Lower leg skin (tissue), 3 donors: ENCODE measurements around the gene SH3BP1.

Source experiments
- POLR2A ChIP-seq, 2 donors: fragments of 450-650 bp; IDR thresholded peaks; one replicate each; pipeline ENCODE4 v1.6.1; 2016 to 2017; ENCODE audit warnings: antibody characterized with exemption in 2 of 2, mild to moderate bottlenecking in 1 of 2, moderate library complexity in 1 of 2
- TF ChIP-seq, protein P1 (sequence below), 3 donors: fragments of 450-650 bp; IDR thresholded peaks; one replicate each; pipeline ENCODE4 v1.5.1; 2016; ENCODE audit warnings: antibody characterized with exemption in 3 of 3, mild to moderate bottlenecking in 3 of 3, moderate library complexity in 2 of 3

DNA sequence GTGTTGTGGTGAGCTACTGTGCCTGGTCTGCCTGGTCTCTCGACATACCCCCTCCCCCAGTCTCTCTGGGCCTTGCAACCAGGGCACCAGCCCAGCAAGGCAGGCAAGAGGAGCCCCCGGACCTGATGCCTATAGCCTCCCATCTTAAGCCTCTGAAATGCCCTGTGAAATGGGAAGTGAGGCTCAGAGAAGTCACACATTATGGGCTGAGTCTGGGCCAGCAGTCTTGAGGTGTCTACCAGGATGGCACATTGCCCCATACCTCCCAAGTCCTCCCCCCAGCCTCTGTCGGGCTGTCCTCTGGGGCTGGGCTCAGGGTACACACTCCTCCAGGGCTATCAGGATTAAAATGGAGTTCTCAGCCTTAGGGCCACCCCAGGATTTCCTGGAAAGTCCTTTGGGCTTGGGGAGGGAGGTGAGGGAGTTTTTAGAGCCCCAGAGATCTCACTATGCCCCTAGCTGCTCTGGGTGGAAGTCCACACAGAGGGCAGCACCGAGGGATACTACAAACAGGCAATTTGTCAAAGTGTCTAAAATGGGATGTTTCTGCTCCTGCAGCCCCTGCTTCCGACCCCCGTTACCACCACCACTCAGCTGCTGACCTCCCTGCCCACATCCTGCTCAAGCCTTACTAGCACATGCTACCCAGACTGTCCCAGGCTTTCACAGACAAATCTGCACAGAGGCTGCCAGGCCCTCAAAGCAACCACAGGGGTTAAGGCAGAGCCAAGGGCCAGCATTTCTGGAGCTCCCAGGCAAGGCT, 3.1 kb upstream of the SH3BP1 start:
- TF ChIP-seq, protein P1, sequence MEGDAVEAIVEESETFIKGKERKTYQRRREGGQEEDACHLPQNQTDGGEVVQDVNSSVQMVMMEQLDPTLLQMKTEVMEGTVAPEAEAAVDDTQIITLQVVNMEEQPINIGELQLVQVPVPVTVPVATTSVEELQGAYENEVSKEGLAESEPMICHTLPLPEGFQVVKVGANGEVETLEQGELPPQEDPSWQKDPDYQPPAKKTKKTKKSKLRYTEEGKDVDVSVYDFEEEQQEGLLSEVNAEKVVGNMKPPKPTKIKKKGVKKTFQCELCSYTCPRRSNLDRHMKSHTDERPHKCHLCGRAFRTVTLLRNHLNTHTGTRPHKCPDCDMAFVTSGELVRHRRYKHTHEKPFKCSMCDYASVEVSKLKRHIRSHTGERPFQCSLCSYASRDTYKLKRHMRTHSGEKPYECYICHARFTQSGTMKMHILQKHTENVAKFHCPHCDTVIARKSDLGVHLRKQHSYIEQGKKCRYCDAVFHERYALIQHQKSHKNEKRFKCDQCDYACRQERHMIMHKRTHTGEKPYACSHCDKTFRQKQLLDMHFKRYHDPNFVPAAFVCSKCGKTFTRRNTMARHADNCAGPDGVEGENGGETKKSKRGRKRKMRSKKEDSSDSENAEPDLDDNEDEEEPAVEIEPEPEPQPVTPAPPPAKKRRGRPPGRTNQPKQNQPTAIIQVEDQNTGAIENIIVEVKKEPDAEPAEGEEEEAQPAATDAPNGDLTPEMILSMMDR (IDR thresholded peaks at IDR 0.05) = no peak
- TF ChIP-seq POLR2A (IDR thresholded peaks at IDR 0.05) = no peak
